GM12878 (cell line): ENCODE data around the gene PPP2R2D. TPM values are rescaled to one million over a fixed set of nuclear protein-coding genes. Genes with fewer than 3 reads are reported as not detected.

Experiments
- ATAC-seq: fragments of 200-7000 bp; cut with Tn5 transposase; 3 replicates; pipeline ENCODE4 v1.9.1; 2020; ENCODE audit warnings: mild to moderate bottlenecking, moderate library complexity
- BruUV-seq: library from RNA; stranded (reverse); fragments of 400-500 nt; replicated peaks from 2 replicates; lab custom pipeline; 2021; lab: Mats Ljungman, UMichigan
- CTCF ChIA-PET: fragments of 300-600 bp; sonication (Branson Sonifier 250); formaldehyde crosslinking; extraction: SDS; loops from one replicate; lab custom pipeline; 2021; ENCODE audit warnings: inconsistent platforms; lab: Yijun Ruan, JAX
- POLR2A ChIA-PET: fragments of 350-600 bp; formaldehyde crosslinking; extraction: SDS; loops from one replicate; lab custom pipeline; 2021; ENCODE audit warnings: inconsistent platforms; lab: Charles Lee
- RAD21 ChIA-PET: fragments of 300-600 bp; sonication (Branson Sonifier 250); formaldehyde crosslinking; loops from one replicate; lab custom pipeline; 2023; ENCODE audit warnings: antibody characterized with exemption; ENCODE audit not compliant: unreplicated experiment; lab: Charles Lee
- SMC1A ChIA-PET: fragments of 300-600 bp; sonication (Branson Sonifier 250); formaldehyde crosslinking; loops from one replicate; lab custom pipeline; 2023; ENCODE audit not compliant: unreplicated experiment, uncharacterized antibody; lab: Charles Lee
- DNase-seq: peaks from one replicate; pipeline ENCODE4 v3.0.0-alpha.2; 2011; ENCODE audit warnings: low read depth, low spot score
- FAIRE-seq: peaks from 3 replicates; lab custom pipeline; 2011; peaks lifted over from hg19 to GRCh38; lab: Jason Lieb, UNC
- H2AFZ ChIP-seq: 2 replicates; pipeline ENCODE4 v1.6.0; 2011; ENCODE audit warnings: low read depth, low read length, control low read depth; ENCODE audit not compliant: control insufficient read depth
- H3K27ac ChIP-seq: 2 replicates; pipeline ENCODE4 v1.5.1; 2011; ENCODE audit warnings: control low read depth; ENCODE audit not compliant: control insufficient read depth, insufficient read depth
- H3K27me3 ChIP-seq, 2 experiments: replicated peaks in 1 of 2; 2 replicates each; pipeline versions ENCODE4 v1.6.0 to v1.6.1; 2011; ENCODE audit warnings: low read length in 1 of 2; ENCODE audit not compliant: control insufficient read depth in 2 of 2, insufficient read depth in 2 of 2
- H3K36me3 ChIP-seq, 2 experiments: 2 replicates each; pipeline ENCODE4 v1.5.1; 2011; ENCODE audit warnings: low read length in 1 of 2; ENCODE audit not compliant: control insufficient read depth in 2 of 2, insufficient read depth in 2 of 2
- H3K4me1 ChIP-seq: 2 replicates; pipeline ENCODE4 v1.6.1; 2011; ENCODE audit warnings: mild to moderate bottlenecking, low read length, moderate library complexity, mixed read lengths; ENCODE audit not compliant: control insufficient read depth, insufficient read depth
- H3K4me2 ChIP-seq: 2 replicates; pipeline ENCODE4 v1.6.0; 2011; ENCODE audit warnings: control low read depth; ENCODE audit not compliant: control insufficient read depth, insufficient read depth
- H3K4me3 ChIP-seq: fragments of 200-600 bp; sonication (generic); 2 replicates; pipeline ENCODE4 v1.5.1; 2016
- H3K79me2 ChIP-seq: 2 replicates; pipeline ENCODE4 v1.6.0; 2011; ENCODE audit warnings: low read length; ENCODE audit not compliant: control insufficient read depth, insufficient read depth
- H3K9ac ChIP-seq: 2 replicates; pipeline ENCODE4 v1.8.0; 2011; ENCODE audit warnings: low read length, control low read depth, mixed read lengths; ENCODE audit not compliant: control insufficient read depth, insufficient read depth
- H3K9me3 ChIP-seq: replicated peaks from 3 replicates; pipeline ENCODE4 v1.5.1; 2011; ENCODE audit warnings: mild to moderate bottlenecking, low read length; ENCODE audit not compliant: control insufficient read depth, insufficient read depth
- H4K20me1 ChIP-seq: 2 replicates; pipeline ENCODE4 v1.6.0; 2011; ENCODE audit not compliant: control insufficient read depth, insufficient read depth
- TCF7 ChIP-seq: IDR thresholded peaks from 2 replicates; pipeline ENCODE4 v1.6.1; 2014; ENCODE audit warnings: antibody characterized with exemption, borderline replicate concordance
- WGBS: methylation state at CpG from one replicate; pipeline ENCODE4 v1.1.6; 2016; ENCODE audit warnings: low lambda C conversion rate; ENCODE audit not compliant: insufficient replicate concordance, insufficient coverage; ENCODE audit errors: missing lambda C conversion rate; 5-methylcytosine and 5-hydroxymethylcytosine counted together
- in situ Hi-C: fragments of 300-500 bp; cut with MboI; formaldehyde crosslinking; loops from 9 replicates; pipeline ENCODE4 v1.14.3; 2018; ENCODE audit warnings: mixed read lengths
- intact Hi-C: fragments of 100-400 bp; cut with micrococcal nuclease; formaldehyde crosslinking; loops from one replicate; pipeline ENCODE4 v1.14.2; 2022; ENCODE audit not compliant: unreplicated experiment
- polyA plus RNA-seq, 11 experiments: library from polyadenylated mRNA; depleted of rRNA in 4 of 11; unstranded in 6 of 11; stranded (reverse) in 5 of 11; fragments of >200 nt; fragmentation: Nextera tagmentation in 4 of 11; fragmentation: Illumina TruSeq in 1 of 11; extraction: Ambion mirVana in 4 of 11; extraction: Trizol in 1 of 11; gene quantifications; 1 replicate in 1 of 11; 2 replicates in 10 of 11; pipeline versions ENCODE4 v1.2.1 to v1.2.3, GENCODE V29; 2011 to 2016; ENCODE audit warnings: inconsistent platforms in 2 of 11, missing spikeins in 2 of 11, low read depth in 1 of 11
- total RNA-seq, 4 experiments: library from RNA; depleted of rRNA in 3 of 4; stranded (reverse); fragments of >200 nt in 3 of 4; fragmentation: Illumina TruSeq in 1 of 4; extraction: Trizol in 1 of 4; gene quantifications; 2 replicates each; pipeline versions ENCODE4 v1.2.1 to v1.2.3, GENCODE V29; 2013 to 2021
- TF ChIP-seq, protein P1 (sequence below): fragments of 450-650 bp; IDR thresholded peaks from 2 replicates; pipeline ENCODE4 v1.6.1; 2016; ENCODE audit warnings: mild to moderate bottlenecking
- TF ChIP-seq, protein P2 (sequence below): fragments of 450-650 bp; IDR thresholded peaks from 2 replicates; pipeline ENCODE4 v1.6.1; 2017; ENCODE audit warnings: mild to moderate bottlenecking

PPP2R2D gene
- total and polyA plus RNA-seq, 10 of the 15 experiments (the other 5 are each of a cell fraction or from before 2014, with no cell fraction given), result 2.8 to 41.9 (median 21.8) TPM

DNA sequence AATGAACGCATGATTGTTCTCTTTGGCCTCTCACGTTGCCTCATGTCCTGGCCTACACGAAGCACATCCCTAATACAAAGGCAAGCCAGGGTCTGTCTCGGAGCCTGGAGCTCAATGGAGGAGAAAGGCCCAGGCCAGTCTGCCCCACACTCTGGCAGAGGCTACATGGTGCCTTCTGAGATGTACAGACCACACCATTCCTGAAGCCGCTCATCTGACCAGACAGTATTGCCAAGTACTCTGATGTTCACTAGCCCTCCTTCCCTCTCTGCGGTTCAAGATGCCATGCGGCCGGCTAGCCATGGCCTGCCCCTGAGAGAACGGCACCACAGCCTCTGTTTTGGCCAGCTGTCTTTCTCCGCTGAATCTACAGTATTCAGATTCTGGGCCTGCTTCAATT, 75.0 kb downstream of the PPP2R2D start (continued):
- TF ChIP-seq TCF7, result no peak

- Histone ChIP-seq H3K9ac (no peak overlapping the region), H3K27ac (no peak overlapping the region), H3K36me3 (peaks cover 0 to 20% of the 10 kb centered on the region in 2 experiments; a peak in 3 of 4 replicates), H4K20me1 (peaks cover 15% of the 10 kb centered on the region), H3K4me1 (peaks cover 7% of the 10 kb centered on the region), H3K9me3 (no peaks in the 10 kb centered on the region), H3K4me3 (peak overlapping the region; percentile 75), H3K4me2 (peak overlapping the region; percentile 61), H2AFZ (no peak overlapping the region), H3K79me2 (peaks cover 90% of the 10 kb centered on the region), H3K27me3 (no peaks in the 10 kb centered on the region)
- 92% methylated on average over 13 of the region's 13 CpGs for WGBS
- in situ Hi-C loops (no loop called here), intact Hi-C loops (no loop called here)
- CTCF ChIA-PET, result no interaction called here
- BruUV-seq, result TSS peak; percentile 33
- TF ChIP-seq, protein P1, sequence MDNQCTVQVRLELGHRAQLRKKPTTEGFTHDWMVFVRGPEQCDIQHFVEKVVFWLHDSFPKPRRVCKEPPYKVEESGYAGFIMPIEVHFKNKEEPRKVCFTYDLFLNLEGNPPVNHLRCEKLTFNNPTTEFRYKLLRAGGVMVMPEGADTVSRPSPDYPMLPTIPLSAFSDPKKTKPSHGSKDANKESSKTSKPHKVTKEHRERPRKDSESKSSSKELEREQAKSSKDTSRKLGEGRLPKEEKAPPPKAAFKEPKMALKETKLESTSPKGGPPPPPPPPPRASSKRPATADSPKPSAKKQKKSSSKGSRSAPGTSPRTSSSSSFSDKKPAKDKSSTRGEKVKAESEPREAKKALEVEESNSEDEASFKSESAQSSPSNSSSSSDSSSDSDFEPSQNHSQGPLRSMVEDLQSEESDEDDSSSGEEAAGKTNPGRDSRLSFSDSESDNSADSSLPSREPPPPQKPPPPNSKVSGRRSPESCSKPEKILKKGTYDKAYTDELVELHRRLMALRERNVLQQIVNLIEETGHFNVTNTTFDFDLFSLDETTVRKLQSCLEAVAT, result peak; percentile 60
- TF ChIP-seq, protein P2, sequence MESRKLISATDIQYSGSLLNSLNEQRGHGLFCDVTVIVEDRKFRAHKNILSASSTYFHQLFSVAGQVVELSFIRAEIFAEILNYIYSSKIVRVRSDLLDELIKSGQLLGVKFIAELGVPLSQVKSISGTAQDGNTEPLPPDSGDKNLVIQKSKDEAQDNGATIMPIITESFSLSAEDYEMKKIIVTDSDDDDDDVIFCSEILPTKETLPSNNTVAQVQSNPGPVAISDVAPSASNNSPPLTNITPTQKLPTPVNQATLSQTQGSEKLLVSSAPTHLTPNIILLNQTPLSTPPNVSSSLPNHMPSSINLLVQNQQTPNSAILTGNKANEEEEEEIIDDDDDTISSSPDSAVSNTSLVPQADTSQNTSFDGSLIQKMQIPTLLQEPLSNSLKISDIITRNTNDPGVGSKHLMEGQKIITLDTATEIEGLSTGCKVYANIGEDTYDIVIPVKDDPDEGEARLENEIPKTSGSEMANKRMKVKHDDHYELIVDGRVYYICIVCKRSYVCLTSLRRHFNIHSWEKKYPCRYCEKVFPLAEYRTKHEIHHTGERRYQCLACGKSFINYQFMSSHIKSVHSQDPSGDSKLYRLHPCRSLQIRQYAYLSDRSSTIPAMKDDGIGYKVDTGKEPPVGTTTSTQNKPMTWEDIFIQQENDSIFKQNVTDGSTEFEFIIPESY, result no peak
- POLR2A ChIA-PET, result no interaction called here
- no peak for ATAC-seq
- DNase-seq, result no peak
- no peak for FAIRE-seq
- RAD21 ChIA-PET, result no interaction called here
- SMC1A ChIA-PET, result no interaction called here
These were observed 76.7 kb downstream of the PPP2R2D start for GRCh38 chr10:131977323-131978096.
